IMR-90 (cell line): ENCODE results near the gene EXOC3L2. TPM values are rescaled to one million over a fixed set of nuclear protein-coding genes. Genes with fewer than 3 reads are reported as not detected.

ENCODE experiments used
- ATAC-seq: fragments of 200-7000 bp; cut with Tn5 transposase; 2 replicates; pipeline ENCODE4 v1.9.1; 2020; ENCODE audit warnings: low read depth, mild to moderate bottlenecking, moderate library complexity
- BruUV-seq: library from RNA; stranded (reverse); fragments of 400-500 nt; replicated peaks from 2 replicates; lab custom pipeline; 2021; lab: Mats Ljungman, UMichigan
- CTCF ChIA-PET: fragments of 300-600 bp; formaldehyde crosslinking; extraction: SDS; loops from one replicate; lab custom pipeline; 2021; ENCODE audit warnings: antibody characterized with exemption; lab: Yijun Ruan, JAX
- POLR2A ChIA-PET: fragments of 300-600 bp; sonication (Branson Sonifier 250); formaldehyde crosslinking; loops from one replicate; lab custom pipeline; 2022; ENCODE audit warnings: antibody characterized with exemption; ENCODE audit not compliant: unreplicated experiment; lab: Charles Lee
- DNase-seq: peaks from one replicate; pipeline ENCODE4 v3.0.0; 2013
- H2AFZ ChIP-seq: replicated peaks from 2 replicates; pipeline ENCODE3; 2013; ENCODE audit warnings: low read length, mild to moderate bottlenecking; ENCODE audit not compliant: poor library complexity
- H2AK5ac ChIP-seq: 2 replicates; pipeline ENCODE4 v1.6.1; 2013; ENCODE audit warnings: low read depth, low read length, inconsistent platforms
- H2AK9ac ChIP-seq: replicated peaks from 2 replicates; pipeline ENCODE3; 2013; ENCODE audit warnings: mild to moderate bottlenecking, low read depth, low read length, moderate library complexity; ENCODE audit not compliant: poor library complexity
- H2BK120ac ChIP-seq: 2 replicates; pipeline ENCODE4 v1.6.1; 2013; ENCODE audit warnings: low read depth, low read length, inconsistent platforms
- H2BK15ac ChIP-seq: 3 replicates; pipeline ENCODE4 v1.6.1; 2013; ENCODE audit warnings: low read depth, low read length, inconsistent platforms
- H2BK20ac ChIP-seq: 2 replicates; pipeline ENCODE4 v1.6.1; 2013; ENCODE audit warnings: low read depth, mild to moderate bottlenecking, inconsistent platforms, low read length, moderate library complexity
- H2BK5ac ChIP-seq: 2 replicates; pipeline ENCODE4 v1.6.1; 2013; ENCODE audit warnings: mild to moderate bottlenecking, low read depth, low read length, inconsistent platforms; ENCODE audit not compliant: poor library complexity, severe bottlenecking
- H3K14ac ChIP-seq: replicated peaks from 2 replicates; pipeline ENCODE4 v1.6.1; 2013; ENCODE audit warnings: low read depth, low read length, inconsistent platforms
- H3K18ac ChIP-seq: 2 replicates; pipeline ENCODE4 v1.6.1; 2013; ENCODE audit warnings: low read depth, low read length, control low read depth
- H3K23ac ChIP-seq: 2 replicates; pipeline ENCODE4 v1.6.1; 2013; ENCODE audit warnings: low read depth, low read length, inconsistent platforms
- H3K27ac ChIP-seq: 2 replicates; pipeline ENCODE4 v1.5.1; 2013; ENCODE audit warnings: mild to moderate bottlenecking, control low read depth, low read length; ENCODE audit not compliant: insufficient read depth
- H3K27me3 ChIP-seq: 2 replicates; pipeline ENCODE4 v1.6.1; 2013; ENCODE audit warnings: low read length; ENCODE audit not compliant: control insufficient read depth, insufficient read depth
- H3K36me3 ChIP-seq: 2 replicates; pipeline ENCODE4 v1.6.1; 2013; ENCODE audit warnings: low read length, mixed read lengths; ENCODE audit not compliant: control insufficient read depth, insufficient read depth
- H3K4ac ChIP-seq: 2 replicates; pipeline ENCODE4 v1.6.1; 2013; ENCODE audit warnings: low read depth, low read length, inconsistent platforms
- H3K4me1 ChIP-seq: 2 replicates; pipeline ENCODE4 v1.6.1; 2013; ENCODE audit warnings: low read length, mixed read lengths; ENCODE audit not compliant: control insufficient read depth, insufficient read depth
- H3K4me2 ChIP-seq: 2 replicates; pipeline ENCODE4 v1.6.1; 2013; ENCODE audit warnings: low read depth, mild to moderate bottlenecking, control low read depth, low read length, moderate library complexity
- H3K4me3 ChIP-seq: 2 replicates; pipeline ENCODE4 v1.5.1; 2013; ENCODE audit warnings: low read depth, mild to moderate bottlenecking, control low read depth, low read length, moderate library complexity; ENCODE audit not compliant: insufficient read depth
- H3K56ac ChIP-seq: 2 replicates; pipeline ENCODE4 v1.6.1; 2013; ENCODE audit warnings: low read length, inconsistent platforms; ENCODE audit not compliant: insufficient read depth; ENCODE audit errors: extremely low read depth
- H3K79me1 ChIP-seq, 2 experiments: 2 replicates each; pipeline ENCODE4 v1.6.1; 2013; ENCODE audit warnings: low read length in 2 of 2, inconsistent platforms in 1 of 2, low read depth in 1 of 2
- H3K9ac ChIP-seq: 2 replicates; pipeline ENCODE4 v1.6.1; 2013; ENCODE audit warnings: low read depth, low read length, control low read depth
- H3K9me1 ChIP-seq: 2 replicates; pipeline ENCODE4 v1.6.1; 2013; ENCODE audit warnings: low read length, inconsistent platforms; ENCODE audit not compliant: insufficient read depth
- H3K9me3 ChIP-seq: 2 replicates; pipeline ENCODE4 v1.6.1; 2013; ENCODE audit warnings: low read length; ENCODE audit not compliant: control insufficient read depth, insufficient read depth
- H4K20me1 ChIP-seq: 2 replicates; pipeline ENCODE4 v1.6.1; 2013; ENCODE audit warnings: low read length, inconsistent platforms; ENCODE audit not compliant: insufficient read depth
- H4K5ac ChIP-seq: 2 replicates; pipeline ENCODE4 v1.6.1; 2013; ENCODE audit warnings: mild to moderate bottlenecking, low read depth, low read length, control low read depth
- H4K8ac ChIP-seq, 2 experiments: 2 replicates each; pipeline ENCODE4 v1.6.1; 2013; ENCODE audit warnings: low read depth in 2 of 2, low read length in 2 of 2, control low read depth in 1 of 2, inconsistent platforms in 1 of 2
- H4K91ac ChIP-seq: 2 replicates; pipeline ENCODE4 v1.6.1; 2013; ENCODE audit warnings: low read depth, low read length, inconsistent platforms; ENCODE audit not compliant: insufficient read depth
- BHLHE40 ChIP-seq: fragments of 150-350 bp; IDR thresholded peaks from 2 replicates; pipeline ENCODE4 v1.6.1; 2016; ENCODE audit warnings: mild to moderate bottlenecking, low read depth, low read length
- CEBPB ChIP-seq: IDR thresholded peaks from 2 replicates; pipeline ENCODE4 v1.6.1; 2012; ENCODE audit warnings: low read depth, low read length, improper control_type of control experiment
- CHD1 ChIP-seq: IDR thresholded peaks from 2 replicates; pipeline ENCODE4 v1.6.1; 2012; ENCODE audit warnings: low read depth, low read length, improper control_type of control experiment
- CTCF ChIP-seq: conservative IDR thresholded peaks from 2 replicates; pipeline ENCODE4 v1.5.1; 2012; ENCODE audit warnings: mild to moderate bottlenecking, low read depth, low read length, improper control_type of control experiment
- ELK1 ChIP-seq: fragments of 150-350 bp; IDR thresholded peaks from 2 replicates; pipeline ENCODE4 v1.6.1; 2016; ENCODE audit warnings: low read depth, mild to moderate bottlenecking, low read length, moderate library complexity, borderline replicate concordance
- FOS ChIP-seq: fragments of 150-350 bp; IDR thresholded peaks from 2 replicates; pipeline ENCODE4 v1.6.1; 2016; ENCODE audit warnings: low read depth, low read length
- MAFK ChIP-seq: IDR thresholded peaks from 2 replicates; pipeline ENCODE4 v1.6.1; 2012; ENCODE audit warnings: low read depth, low read length, improper control_type of control experiment
- MAZ ChIP-seq: IDR thresholded peaks from 2 replicates; pipeline ENCODE4 v1.6.1; 2012; ENCODE audit warnings: low read depth, mild to moderate bottlenecking, low read length, improper control_type of control experiment, moderate library complexity, borderline replicate concordance
- MXI1 ChIP-seq: IDR thresholded peaks from 2 replicates; pipeline ENCODE4 v1.6.1; 2012; ENCODE audit warnings: low read depth, mild to moderate bottlenecking, low read length, moderate library complexity, borderline replicate concordance
- NFE2L2 ChIP-seq: fragments of 150-350 bp; IDR thresholded peaks from 2 replicates; pipeline ENCODE4 v1.6.1; 2016; ENCODE audit warnings: low read depth, mild to moderate bottlenecking, low read length
- POLR2A ChIP-seq: IDR thresholded peaks from 2 replicates; pipeline ENCODE4 v1.6.1; 2012; ENCODE audit warnings: mild to moderate bottlenecking, low read depth, low read length
- RAD21 ChIP-seq: IDR thresholded peaks from 2 replicates; pipeline ENCODE4 v1.6.1; 2012; ENCODE audit warnings: low read length, improper control_type of control experiment
- RCOR1 ChIP-seq: IDR thresholded peaks from 2 replicates; pipeline ENCODE4 v1.6.1; 2012; ENCODE audit warnings: mild to moderate bottlenecking, low read length, improper control_type of control experiment; ENCODE audit not compliant: insufficient replicate concordance
- RFX5 ChIP-seq: IDR thresholded peaks from 2 replicates; pipeline ENCODE4 v1.8.0; 2012; ENCODE audit warnings: low read depth, mild to moderate bottlenecking, low read length, moderate library complexity
- SMC3 ChIP-seq: fragments of 150-350 bp; IDR thresholded peaks from 2 replicates; pipeline ENCODE4 v1.6.1; 2016; ENCODE audit warnings: low read depth, mild to moderate bottlenecking, antibody characterized with exemption, low read length, moderate library complexity
- USF2 ChIP-seq: fragments of 150-350 bp; IDR thresholded peaks from 2 replicates; pipeline ENCODE4 v1.6.1; 2017; ENCODE audit warnings: mild to moderate bottlenecking, antibody characterized with exemption, low read length, low read depth
- WGBS, 2 experiments: methylation state at CpG; one replicate each; pipeline versions ENCODE4 v1.1.5 to v1.1.7; 2013; ENCODE audit warnings: missing lambda C conversion rate in 2 of 2; ENCODE audit not compliant: insufficient read length in 1 of 2; ENCODE audit errors: extremely low coverage in 2 of 2; 5-methylcytosine and 5-hydroxymethylcytosine counted together
- dilution Hi-C: fragments of 300-500 bp; cut with HindIII; formaldehyde crosslinking; loops from one replicate; pipeline ENCODE4 v1.14.3; 2018; ENCODE audit warnings: low sequenced_read_pairs; ENCODE audit not compliant: unreplicated experiment
- in situ Hi-C: fragments of 300-500 bp; cut with MboI; formaldehyde crosslinking; loops from 3 replicates; pipeline ENCODE4 v1.14.3; 2019; ENCODE audit warnings: low sequenced_read_pairs, inconsistent platforms, mixed read lengths
- intact Hi-C: fragments of 100-400 bp; cut with micrococcal nuclease; formaldehyde crosslinking; loops from 2 replicates; pipeline ENCODE4 v1.10.0; 2022
- polyA plus RNA-seq, 3 experiments: library from polyadenylated mRNA; depleted of rRNA; stranded (reverse); fragments of >200 nt; gene quantifications; 2 replicates each; pipeline ENCODE4 v1.2.3, GENCODE V29; 2012; ENCODE audit warnings: low replicate concordance in 1 of 3
- total RNA-seq: library from RNA; depleted of rRNA; stranded (reverse); fragments of >200 nt; gene quantifications from 2 replicates; pipeline ENCODE4 v1.2.3, GENCODE V29; 2012

The EXOC3L2 gene
- total and polyA plus RNA-seq, 2 of the 4 experiments (the other 2 are of a cell fraction), result 0.03 TPM; not detected in 1

- no peak overlapping the region for H4K5ac ChIP-seq
- H3K27ac ChIP-seq, result no peak overlapping the region
- ChIA-PET CTCF (no interaction called here), POLR2A (no interaction called here)
- no peak overlapping the region for H3K23ac ChIP-seq
- H2BK15ac ChIP-seq, result no peak overlapping the region
- no peak overlapping the region for H3K9ac ChIP-seq
- no peak for DNase-seq
- BruUV-seq, result no TSS peak
- dilution Hi-C loops, result no loop called here
- no peak overlapping the region for H3K14ac ChIP-seq
- no peaks in the 10 kb centered on the region for H3K79me1 ChIP-seq
- H3K18ac ChIP-seq, result no peak overlapping the region
- no peaks in the 10 kb centered on the region; the same call in 1 of the 2 replicates for H4K20me1 ChIP-seq
- no peak overlapping the region for H3K4ac ChIP-seq
- WGBS, 2 experiments, result no CpG with 5 or more reads among the region's 14 CpGs
- peaks cover 2% of the 10 kb centered on the region; the same call in 1 of the 2 replicates for H3K4me1 ChIP-seq
- H2BK20ac ChIP-seq, result no peak overlapping the region
- H2AK9ac ChIP-seq, result no peak overlapping the region
- no peak overlapping the region for H3K4me2 ChIP-seq
- H3K9me3 ChIP-seq, result no peaks in the 10 kb centered on the region
- no peak overlapping the region for H2AFZ ChIP-seq
- in situ Hi-C loops, result no loop called here
- no peaks in the 10 kb centered on the region for H3K36me3 ChIP-seq
- H2AK5ac ChIP-seq, result no peak overlapping the region
- TF ChIP-seq NFE2L2, result no peak
- TF ChIP-seq CEBPB, result no peak
- TF ChIP-seq MXI1, result no peak
- no peak for TF ChIP-seq CTCF
- TF ChIP-seq FOS, result no peak
- TF ChIP-seq RFX5, result no peak
- no peak for TF ChIP-seq CHD1
- no peak for TF ChIP-seq MAFK
- TF ChIP-seq ELK1, result no peak
- no peak for TF ChIP-seq POLR2A
- no peak for TF ChIP-seq RCOR1
- TF ChIP-seq BHLHE40, result no peak
- TF ChIP-seq SMC3, result no peak
- TF ChIP-seq RAD21, result no peak
- no peak for TF ChIP-seq USF2
- TF ChIP-seq MAZ, result no peak
- H3K9me1 ChIP-seq, result no peaks in the 10 kb centered on the region
- no peak overlapping the region for H3K56ac ChIP-seq
- no peak overlapping the region for H2BK5ac ChIP-seq
- ATAC-seq, result no peak
- no peak overlapping the region for H2BK120ac ChIP-seq
- intact Hi-C loops, result no loop called here
- H4K91ac ChIP-seq, result no peak overlapping the region
- no peak overlapping the region for H3K4me3 ChIP-seq
- no peak overlapping the region for H4K8ac ChIP-seq
- H3K27me3 ChIP-seq, result peaks cover 69% of the 10 kb centered on the region
These were observed 27.3 kb downstream of the EXOC3L2 start for GRCh38 chr19:45217957-45218334.
